HepG2 (cell line): ENCODE data around the gene UBC. TPM values are rescaled to one million over a fixed set of nuclear protein-coding genes. Genes with fewer than 3 reads are reported as not detected.

ENCODE experiments used
- ATF7-NPFF ChIP-seq: sonication (generic); formaldehyde crosslinking; IDR thresholded peaks from 2 replicates; pipeline ENCODE4 v1.8.1; 2023; ENCODE audit warnings: mild to moderate bottlenecking, low read depth, missing genetic modification reagents, moderate library complexity
- CEBPG ChIP-seq: IDR thresholded peaks from 2 replicates; pipeline ENCODE4 v1.6.1; 2016
- ETV6 ChIP-seq: sonication (generic); formaldehyde crosslinking; conservative IDR thresholded peaks from 2 replicates; pipeline ENCODE4 v1.4.0; 2020; ENCODE audit warnings: missing genetic modification reagents
- FOSL1 ChIP-seq: sonication (generic); formaldehyde crosslinking; IDR thresholded peaks from 2 replicates; pipeline ENCODE4 v1.9.0; 2021; ENCODE audit warnings: missing genetic modification reagents, borderline replicate concordance
- GTF2F1 ChIP-seq: fragments of 150-350 bp; IDR thresholded peaks from 2 replicates; pipeline ENCODE4 v1.6.1; 2014; ENCODE audit warnings: low read length
- HNRNPK ChIP-seq: fragments of 200-400 bp; formaldehyde crosslinking; IDR thresholded peaks from 2 replicates; pipeline ENCODE4 v1.6.1; 2018; ENCODE audit warnings: low read length, low read depth, moderate library complexity, mild to moderate bottlenecking; ENCODE audit not compliant: poor library complexity, severe bottlenecking
- KMT2A ChIP-seq: sonication (generic); formaldehyde crosslinking; IDR thresholded peaks from 2 replicates; pipeline ENCODE4 v1.4.0; 2020; ENCODE audit warnings: missing genetic modification reagents
- NBN ChIP-seq: fragments of 450-650 bp; conservative IDR thresholded peaks from 2 replicates; pipeline ENCODE4 v1.6.1; 2017
- NCOA1 ChIP-seq: sonication (generic); formaldehyde crosslinking; IDR thresholded peaks from 2 replicates; pipeline ENCODE4 v1.9.0; 2021; ENCODE audit warnings: missing genetic modification reagents
- NFYB ChIP-seq: sonication (generic); formaldehyde crosslinking; IDR thresholded peaks from 2 replicates; pipeline ENCODE4 v1.4.0; 2020; ENCODE audit warnings: missing genetic modification reagents
- NR2F1 ChIP-seq, 2 experiments: fragments of 450-650 bp in 1 of 2; formaldehyde crosslinking in 1 of 2; IDR thresholded peaks; 2 replicates each; pipeline versions ENCODE4 v1.5.0 to v1.6.1; 2016 to 2020; ENCODE audit warnings: mild to moderate bottlenecking in 1 of 2, missing compliant biosample characterization in 1 of 2, missing genetic modification reagents in 1 of 2, moderate library complexity in 1 of 2
- PCBP1 ChIP-seq: fragments of 200-400 bp; formaldehyde crosslinking; IDR thresholded peaks from 2 replicates; pipeline ENCODE4 v1.6.1; 2017; ENCODE audit warnings: mild to moderate bottlenecking, low read depth, low read length, borderline replicate concordance
- PPARG ChIP-seq: conservative IDR thresholded peaks from 2 replicates; pipeline ENCODE4 v1.6.1; 2016; ENCODE audit warnings: missing biosample characterization, missing genetic modification reagents
- RBM22 ChIP-seq: fragments of 200-400 bp; formaldehyde crosslinking; optimal IDR thresholded peaks from 2 replicates; pipeline ENCODE3; 2017; ENCODE audit warnings: mild to moderate bottlenecking, low read length, moderate library complexity
- RFXAP ChIP-seq: sonication (generic); formaldehyde crosslinking; IDR thresholded peaks from 2 replicates; pipeline ENCODE4 v1.4.0; 2020; ENCODE audit warnings: missing genetic modification reagents, borderline replicate concordance
- SMARCC2 ChIP-seq: fragments of 450-650 bp; IDR thresholded peaks from 2 replicates; pipeline ENCODE4 v1.6.1; 2017; ENCODE audit warnings: antibody characterized with exemption, mild to moderate bottlenecking
- STAT5B ChIP-seq: sonication (generic); formaldehyde crosslinking; IDR thresholded peaks from 2 replicates; pipeline ENCODE4 v1.4.0; 2020; ENCODE audit warnings: missing genetic modification reagents
- ZBTB3 ChIP-seq: sonication (generic); formaldehyde crosslinking; IDR thresholded peaks from 2 replicates; pipeline ENCODE4 v1.4.0; 2020; ENCODE audit warnings: low read depth, mild to moderate bottlenecking, moderate library complexity, missing genetic modification reagents, borderline replicate concordance
- ZNF451 ChIP-seq: sonication (generic); formaldehyde crosslinking; IDR thresholded peaks from 2 replicates; pipeline ENCODE4 v1.5.0; 2020; ENCODE audit warnings: mild to moderate bottlenecking, missing genetic modification reagents
- ZNF546 ChIP-seq: sonication (generic); formaldehyde crosslinking; conservative IDR thresholded peaks from 2 replicates; pipeline ENCODE4 v1.8.1; 2023; ENCODE audit warnings: mild to moderate bottlenecking, missing genetic modification reagents
- ZNF572 ChIP-seq: sonication (generic); formaldehyde crosslinking; IDR thresholded peaks from 2 replicates; pipeline ENCODE4 v1.5.1; 2020; ENCODE audit warnings: mild to moderate bottlenecking, missing genetic modification reagents
- ZNF652 ChIP-seq: IDR thresholded peaks from 2 replicates; pipeline ENCODE4 v1.6.1; 2016; ENCODE audit warnings: low read depth, borderline replicate concordance
- ZNF878 ChIP-seq: sonication (generic); formaldehyde crosslinking; IDR thresholded peaks from 2 replicates; pipeline ENCODE4 v1.8.1; 2023; ENCODE audit warnings: mild to moderate bottlenecking, missing genetic modification reagents, moderate library complexity
- ZSCAN12 ChIP-seq: sonication (generic); formaldehyde crosslinking; IDR thresholded peaks from 2 replicates; pipeline ENCODE4 v1.9.0; 2021; ENCODE audit warnings: mild to moderate bottlenecking, missing genetic modification reagents
- polyA plus RNA-seq, 8 experiments: library from polyadenylated mRNA; depleted of rRNA in 3 of 8; stranded (reverse) in 7 of 8; unstranded in 1 of 8; fragments of >200 nt; fragmentation: Illumina TruSeq in 4 of 8; extraction: Trizol in 4 of 8; gene quantifications; 2 replicates each; pipeline versions ENCODE4 v1.2.1 to v1.2.3, GENCODE V29; 2011 to 2016; ENCODE audit warnings: low read depth in 4 of 8, missing spikeins in 1 of 8, mixed read lengths in 1 of 8; ENCODE audit not compliant: insufficient read depth in 1 of 8
- total RNA-seq, 5 experiments: library from RNA; depleted of rRNA; stranded (reverse); fragments of >200 nt; fragmentation: Illumina TruSeq; extraction: Trizol; gene quantifications; 2 replicates each; pipeline ENCODE4 v1.2.3, GENCODE V29; 2016; ENCODE audit warnings: low read depth in 1 of 5
- TF ChIP-seq, protein P1 (sequence below): sonication (generic); formaldehyde crosslinking; IDR thresholded peaks from 2 replicates; pipeline ENCODE4 v1.5.1; 2020; ENCODE audit warnings: missing genetic modification reagents, mild to moderate bottlenecking, borderline replicate concordance
- TF ChIP-seq, protein P2 (sequence below): sonication (generic); formaldehyde crosslinking; IDR thresholded peaks from 2 replicates; pipeline ENCODE4 v1.8.1; 2023; ENCODE audit warnings: mild to moderate bottlenecking, missing genetic modification reagents
- TF ChIP-seq, protein P3 (sequence below): sonication (generic); formaldehyde crosslinking; IDR thresholded peaks from 2 replicates; pipeline ENCODE4 v1.4.0; 2020; ENCODE audit warnings: mild to moderate bottlenecking, missing genetic modification reagents, borderline replicate concordance
- TF ChIP-seq, protein P4 (sequence below): sonication (generic); formaldehyde crosslinking; IDR thresholded peaks from 2 replicates; pipeline ENCODE4 v1.5.0; 2020; ENCODE audit warnings: mild to moderate bottlenecking, missing genetic modification reagents

UBC gene
- total and polyA plus RNA-seq, 2 of the 13 experiments (the other 11 are each of a cell fraction or from before 2014, with no cell fraction given): 805 to 1,432 TPM

DNA sequence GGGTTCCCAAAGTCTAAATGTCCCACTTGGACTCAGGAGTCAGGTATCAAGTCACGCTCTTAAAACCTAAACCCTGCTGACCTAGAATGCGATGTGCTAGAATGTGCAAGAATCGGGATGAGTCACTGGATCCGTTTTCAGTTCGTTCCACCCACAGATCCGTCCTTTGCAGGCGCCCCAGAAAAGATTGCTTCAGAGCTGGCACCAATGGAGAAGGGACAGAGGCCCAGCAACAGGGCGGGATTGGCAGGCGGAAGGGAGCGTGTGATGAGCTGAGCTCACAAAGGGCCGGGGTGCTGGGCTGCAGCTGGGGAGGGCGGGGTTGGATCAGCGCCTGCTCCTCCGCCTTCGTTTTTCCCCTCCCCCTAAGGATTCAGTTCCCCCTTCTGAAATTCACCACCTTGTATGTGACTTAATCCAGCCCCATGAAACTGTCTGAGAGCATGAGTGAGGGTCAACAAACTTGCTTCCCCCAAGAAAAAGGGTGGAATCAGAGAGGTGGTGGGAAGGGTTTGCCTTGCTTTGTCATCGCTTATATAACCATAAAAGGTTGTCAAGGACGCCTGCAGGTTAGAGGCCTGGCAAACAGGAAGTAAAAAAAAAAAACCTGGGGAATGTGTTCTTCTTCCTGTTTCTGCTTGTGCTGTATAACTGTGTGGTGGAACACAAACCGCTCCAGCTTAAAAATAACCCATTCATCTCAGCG lies 2.8 kb upstream of the UBC start (continued):
- no peak; the same call in none of the 2 replicates for TF ChIP-seq PPARG (CRISPR knock-in tag)
- TF ChIP-seq GTF2F1: no peak
- peak; percentile 84 for TF ChIP-seq RBM22
- TF ChIP-seq ZNF652 (CRISPR knock-in tag): no peak; the same call in 1 of the 2 replicates
- TF ChIP-seq ZNF572 (CRISPR knock-in tag): no peak
- no peak; the same call in 1 of the 2 replicates for TF ChIP-seq KMT2A (CRISPR knock-in tag)
- 0 out of 2 replicates have a peak, but pooled peaks have one; percentile 59 for TF ChIP-seq ZNF546 (CRISPR knock-in tag)
- TF ChIP-seq ZSCAN12 (CRISPR knock-in tag): no peak; the same call in 1 of the 2 replicates
- TF ChIP-seq, protein P1, sequence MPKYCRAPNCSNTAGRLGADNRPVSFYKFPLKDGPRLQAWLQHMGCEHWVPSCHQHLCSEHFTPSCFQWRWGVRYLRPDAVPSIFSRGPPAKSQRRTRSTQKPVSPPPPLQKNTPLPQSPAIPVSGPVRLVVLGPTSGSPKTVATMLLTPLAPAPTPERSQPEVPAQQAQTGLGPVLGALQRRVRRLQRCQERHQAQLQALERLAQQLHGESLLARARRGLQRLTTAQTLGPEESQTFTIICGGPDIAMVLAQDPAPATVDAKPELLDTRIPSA (CRISPR knock-in tag): no peak
- 0 out of 2 replicates have a peak, but pooled peaks have one; percentile 74 for TF ChIP-seq PCBP1
- TF ChIP-seq NFYB: peak; percentile 92
- peak in 1 of 2 experiments; percentile 14; a peak in 1 of 4 replicates for TF ChIP-seq NR2F1 (CRISPR knock-in tag; IDR thresholded peaks at IDR 0.05)
- TF ChIP-seq ZNF878 (CRISPR knock-in tag): no peak
- no peak for TF ChIP-seq NCOA1 (CRISPR knock-in tag)
- TF ChIP-seq, protein P2, sequence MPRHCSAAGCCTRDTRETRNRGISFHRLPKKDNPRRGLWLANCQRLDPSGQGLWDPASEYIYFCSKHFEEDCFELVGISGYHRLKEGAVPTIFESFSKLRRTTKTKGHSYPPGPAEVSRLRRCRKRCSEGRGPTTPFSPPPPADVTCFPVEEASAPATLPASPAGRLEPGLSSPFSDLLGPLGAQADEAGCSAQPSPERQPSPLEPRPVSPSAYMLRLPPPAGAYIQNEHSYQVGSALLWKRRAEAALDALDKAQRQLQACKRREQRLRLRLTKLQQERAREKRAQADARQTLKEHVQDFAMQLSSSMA (CRISPR knock-in tag): no peak
- TF ChIP-seq ETV6 (CRISPR knock-in tag): peak; percentile 49
- TF ChIP-seq SMARCC2: no peak
- TF ChIP-seq, protein P3, sequence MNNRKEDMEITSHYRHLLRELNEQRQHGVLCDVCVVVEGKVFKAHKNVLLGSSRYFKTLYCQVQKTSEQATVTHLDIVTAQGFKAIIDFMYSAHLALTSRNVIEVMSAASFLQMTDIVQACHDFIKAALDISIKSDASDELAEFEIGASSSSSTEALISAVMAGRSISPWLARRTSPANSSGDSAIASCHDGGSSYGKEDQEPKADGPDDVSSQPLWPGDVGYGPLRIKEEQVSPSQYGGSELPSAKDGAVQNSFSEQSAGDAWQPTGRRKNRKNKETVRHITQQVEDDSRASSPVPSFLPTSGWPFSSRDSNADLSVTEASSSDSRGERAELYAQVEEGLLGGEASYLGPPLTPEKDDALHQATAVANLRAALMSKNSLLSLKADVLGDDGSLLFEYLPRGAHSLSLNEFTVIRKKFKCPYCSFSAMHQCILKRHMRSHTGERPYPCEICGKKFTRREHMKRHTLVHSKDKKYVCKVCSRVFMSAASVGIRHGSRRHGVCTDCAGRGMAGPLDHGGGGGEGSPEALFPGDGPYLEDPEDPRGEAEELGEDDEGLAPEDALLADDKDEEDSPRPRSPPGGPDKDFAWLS (CRISPR knock-in tag): no peak
- TF ChIP-seq RFXAP (CRISPR knock-in tag): peak; percentile 100
- no peak for TF ChIP-seq HNRNPK
- TF ChIP-seq NBN: no peak
- TF ChIP-seq, protein P4, sequence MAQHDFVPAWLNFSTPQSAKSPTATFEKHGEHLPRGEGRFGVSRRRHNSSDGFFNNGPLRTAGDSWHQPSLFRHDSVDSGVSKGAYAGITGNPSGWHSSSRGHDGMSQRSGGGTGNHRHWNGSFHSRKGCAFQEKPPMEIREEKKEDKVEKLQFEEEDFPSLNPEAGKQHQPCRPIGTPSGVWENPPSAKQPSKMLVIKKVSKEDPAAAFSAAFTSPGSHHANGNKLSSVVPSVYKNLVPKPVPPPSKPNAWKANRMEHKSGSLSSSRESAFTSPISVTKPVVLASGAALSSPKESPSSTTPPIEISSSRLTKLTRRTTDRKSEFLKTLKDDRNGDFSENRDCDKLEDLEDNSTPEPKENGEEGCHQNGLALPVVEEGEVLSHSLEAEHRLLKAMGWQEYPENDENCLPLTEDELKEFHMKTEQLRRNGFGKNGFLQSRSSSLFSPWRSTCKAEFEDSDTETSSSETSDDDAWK (CRISPR knock-in tag): no peak
- TF ChIP-seq CEBPG (CRISPR knock-in tag): peak; percentile 96
- TF ChIP-seq ZBTB3 (CRISPR knock-in tag): no peak; the same call in 1 of the 2 replicates
- peak; percentile 69; the same call in 1 of the 2 replicates for TF ChIP-seq ATF7-NPFF
- TF ChIP-seq FOSL1 (CRISPR knock-in tag): peak; percentile 96
- no peak for TF ChIP-seq ZNF451 (CRISPR knock-in tag)
- TF ChIP-seq STAT5B (CRISPR knock-in tag): no peak
